Measurements from ENCODE around the gene SSR1. TPM values are rescaled to one million over a fixed set of nuclear protein-coding genes. Genes with fewer than 3 reads are reported as not detected.
"Not testable (repeated sequence)": the region's sequence is repeated elsewhere in the genome, so short reads cannot be mapped to it uniquely, and the experiment has no call there.

The SSR1 gene
- total and polyA plus RNA-seq, 2 of the 13 experiments (the other 11 are each of a cell fraction or from before 2014, with no cell fraction given), result 203 to 243 TPM

DNA sequence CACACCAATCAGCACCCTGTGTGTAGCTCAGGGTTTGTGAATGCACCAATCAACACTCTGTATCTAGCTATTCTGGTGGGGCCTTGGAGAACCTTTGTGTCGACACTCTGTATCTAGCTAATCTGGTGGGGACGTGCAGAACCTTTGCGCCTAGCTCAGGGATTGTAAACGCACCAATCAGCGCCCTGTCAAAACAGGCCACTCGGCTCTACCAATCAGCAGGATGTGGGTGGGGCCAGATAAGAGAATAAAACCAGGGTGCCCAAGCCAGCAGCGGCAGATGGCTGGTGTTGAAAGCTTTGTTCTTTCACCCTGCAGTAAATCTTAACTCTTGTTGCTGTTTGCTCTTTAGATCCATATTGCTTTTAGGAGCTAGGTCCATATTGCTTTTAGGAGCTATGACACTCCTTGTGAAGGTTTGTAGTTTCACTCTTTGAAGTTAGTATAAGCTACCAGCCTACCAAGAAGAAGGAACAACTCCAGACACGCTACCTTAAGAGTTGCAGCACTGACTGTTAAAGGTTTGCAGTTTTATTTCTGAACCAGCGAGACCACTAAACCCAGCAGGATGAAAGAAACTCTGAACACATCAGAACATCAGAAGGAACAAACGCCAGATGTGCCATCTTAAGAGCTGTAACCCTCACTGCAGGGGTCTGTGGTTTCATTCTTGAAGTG is 31.9 kb upstream of the SSR1 start:
- in situ Hi-C loops (cut with HindIII; ENCODE audit: extremely low pct_ligation_motif_present, low pct_unique_long_range_greater_than_20kb); BruUV-seq (replicated peaks); H3K79me2 ChIP-seq (ENCODE audit: insufficient read depth, low read length); DNase-seq (ENCODE audit: low spot score); FAIRE-seq; H4K20me1 ChIP-seq (ENCODE audit: insufficient read depth, low read length); intact Hi-C loops (cut with micrococcal nuclease; ENCODE audit: unreplicated experiment); H3K4me3 ChIP-seq (replicated peaks in 1 of 3; ENCODE audit: insufficient read depth in 1 of 3, low read depth in 2 of 3, low read length in 3 of 3); ATAC-seq; H3K27me3 ChIP-seq (ENCODE audit: control insufficient read depth in 1 of 2, insufficient read depth in 2 of 2, low read length in 2 of 2); H3K27ac ChIP-seq (ENCODE audit: extremely low read length, insufficient read depth, low read length); H3K9me3 ChIP-seq (ENCODE audit: low read length); CTCF ChIA-PET (ENCODE audit: low intra/inter-chr PET ratio, low total read pairs); H3K9ac ChIP-seq (ENCODE audit: insufficient read depth, low read depth, low read length); H3K4me2 ChIP-seq (ENCODE audit: low read depth, low read length); H3K36me3 ChIP-seq (replicated peaks in 1 of 2; ENCODE audit: control insufficient read depth in 1 of 2, insufficient read depth in 2 of 2, low read length in 2 of 2): not testable (repeated sequence)
- H2AFZ ChIP-seq (ENCODE audit: low read length), result peak overlapping the region; percentile 46
- WGBS (ENCODE audit: low lambda C conversion rate), result 91% methylated on average over 10 of the region's 10 CpGs
- POLR2A ChIA-PET, result interaction anchor here (0.7 to 0.8 kb wide), 2 partner anchors 29 to 45 kb away, joined by 3 read pairs; partner anchors contain the start of genes CAGE1 and RIOK1
- peak; percentile 41; the same call in 1 of the 2 replicates for TF ChIP-seq NFYC (CRISPR knock-in tag; IDR thresholded peaks at IDR 0.05)
- peak; percentile 60 for TF ChIP-seq NFYB (CRISPR knock-in tag; IDR thresholded peaks at IDR 0.05)
- peaks cover 37% of the 10 kb centered on the region for H3K4me1 ChIP-seq (ENCODE audit: insufficient read depth, low read length)

DNA sequence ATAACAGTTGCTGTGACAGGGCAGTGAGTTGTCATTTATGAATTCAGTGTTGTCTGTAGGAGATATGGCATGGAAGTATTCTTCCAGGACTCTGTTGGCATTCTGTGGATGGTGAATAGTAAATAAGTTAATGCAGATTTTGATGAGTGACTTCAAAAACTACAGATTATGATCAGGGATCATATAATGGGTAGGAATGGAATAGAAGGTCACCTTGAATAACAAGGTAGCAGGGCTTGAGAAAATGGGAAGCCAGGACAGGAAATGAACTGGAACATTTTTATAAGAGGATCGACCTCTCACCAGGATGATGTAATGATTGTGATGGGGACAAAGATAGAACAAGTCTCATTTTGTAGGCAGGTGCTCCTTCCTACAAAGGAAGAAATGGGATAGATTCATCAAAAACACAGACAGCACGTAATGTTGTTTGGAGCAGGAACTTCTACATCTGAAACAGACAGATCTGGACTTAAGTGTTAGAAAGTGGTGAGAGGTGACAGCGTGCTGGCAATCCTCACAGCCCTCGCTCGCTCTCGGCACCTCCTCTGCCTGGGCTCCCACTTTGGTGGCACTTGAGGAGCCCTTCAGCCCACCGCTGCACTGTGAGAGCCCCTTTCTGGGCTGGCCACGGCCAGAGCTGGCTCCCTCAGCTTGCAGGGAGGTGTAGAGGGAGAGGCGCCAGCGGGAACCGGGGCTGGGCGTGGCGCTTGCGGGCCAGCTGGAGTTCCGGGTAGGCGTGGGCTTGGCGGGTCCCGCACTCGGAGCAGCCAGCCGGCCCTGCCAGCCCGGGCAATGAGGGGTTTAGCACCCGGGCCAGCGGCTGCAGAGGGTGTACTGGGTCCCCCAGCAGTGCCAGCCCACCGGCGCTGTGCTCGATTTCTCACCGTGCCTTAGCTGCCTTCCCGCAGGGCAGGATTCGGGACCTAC is 30.8 kb upstream of the SSR1 start:
- Histone ChIP-seq H4K20me1 (ENCODE audit: insufficient read depth, low read length) (no peaks in the 10 kb centered on the region), H3K9ac (ENCODE audit: insufficient read depth, low read depth, low read length) (no peak overlapping the region), H3K9me3 (ENCODE audit: low read length) (no peaks in the 10 kb centered on the region), H3K4me1 (ENCODE audit: insufficient read depth, low read length) (peaks cover 45% of the 10 kb centered on the region), H3K27me3 (ENCODE audit: control insufficient read depth in 1 of 2, insufficient read depth in 2 of 2, low read length in 2 of 2) (no peaks in the 10 kb centered on the region; a peak in 1 of 5 replicates), H3K36me3 (replicated peaks in 1 of 2; ENCODE audit: control insufficient read depth in 1 of 2, insufficient read depth in 2 of 2, low read length in 2 of 2) (no peaks in the 10 kb centered on the region), H3K4me2 (ENCODE audit: low read depth, low read length) (no peak overlapping the region), H3K27ac (ENCODE audit: extremely low read length, insufficient read depth, low read length) (no peak overlapping the region), H3K79me2 (ENCODE audit: insufficient read depth, low read length) (no peaks in the 10 kb centered on the region), H2AFZ (ENCODE audit: low read length) (no peak overlapping the region), H3K4me3 (replicated peaks in 1 of 3; ENCODE audit: insufficient read depth in 1 of 3, low read depth in 2 of 3, low read length in 3 of 3) (no peak overlapping the region)
- no peak for DNase-seq (ENCODE audit: low spot score)
- intact Hi-C loops (cut with micrococcal nuclease; ENCODE audit: unreplicated experiment) (no loop called here), in situ Hi-C loops (cut with HindIII; ENCODE audit: extremely low pct_ligation_motif_present, low pct_unique_long_range_greater_than_20kb) (no loop called here)
- BruUV-seq (replicated peaks), result no TSS peak
- WGBS (ENCODE audit: low lambda C conversion rate), result 87% methylated on average over 12 of the region's 29 CpGs
- ChIA-PET POLR2A (no interaction called here), CTCF (ENCODE audit: low intra/inter-chr PET ratio, low total read pairs) (no interaction called here)
- FAIRE-seq, result no peak
- no peak for TF ChIP-seq DPF2 (CRISPR knock-in tag; IDR thresholded peaks at IDR 0.05; ENCODE audit: borderline replicate concordance, low read depth)
- no peak for TF ChIP-seq ZNF329 (CRISPR knock-in tag; IDR thresholded peaks at IDR 0.05; ENCODE audit: low read depth)
- no peak for TF ChIP-seq LCORL (IDR thresholded peaks at IDR 0.05)
- no peak for TF ChIP-seq LCORL (CRISPR knock-in tag; IDR thresholded peaks at IDR 0.05)
- no peak for TF ChIP-seq ZNF83 (CRISPR knock-in tag; IDR thresholded peaks at IDR 0.05; ENCODE audit: borderline replicate concordance)
- no peak for TF ChIP-seq KMT2B (CRISPR knock-in tag; IDR thresholded peaks at IDR 0.05)
- 0 out of 2 replicates have a peak, but pooled peaks have one; percentile 7 for TF ChIP-seq GABPB1 (CRISPR knock-in tag; IDR thresholded peaks at IDR 0.05)
- TF ChIP-seq, protein P1, sequence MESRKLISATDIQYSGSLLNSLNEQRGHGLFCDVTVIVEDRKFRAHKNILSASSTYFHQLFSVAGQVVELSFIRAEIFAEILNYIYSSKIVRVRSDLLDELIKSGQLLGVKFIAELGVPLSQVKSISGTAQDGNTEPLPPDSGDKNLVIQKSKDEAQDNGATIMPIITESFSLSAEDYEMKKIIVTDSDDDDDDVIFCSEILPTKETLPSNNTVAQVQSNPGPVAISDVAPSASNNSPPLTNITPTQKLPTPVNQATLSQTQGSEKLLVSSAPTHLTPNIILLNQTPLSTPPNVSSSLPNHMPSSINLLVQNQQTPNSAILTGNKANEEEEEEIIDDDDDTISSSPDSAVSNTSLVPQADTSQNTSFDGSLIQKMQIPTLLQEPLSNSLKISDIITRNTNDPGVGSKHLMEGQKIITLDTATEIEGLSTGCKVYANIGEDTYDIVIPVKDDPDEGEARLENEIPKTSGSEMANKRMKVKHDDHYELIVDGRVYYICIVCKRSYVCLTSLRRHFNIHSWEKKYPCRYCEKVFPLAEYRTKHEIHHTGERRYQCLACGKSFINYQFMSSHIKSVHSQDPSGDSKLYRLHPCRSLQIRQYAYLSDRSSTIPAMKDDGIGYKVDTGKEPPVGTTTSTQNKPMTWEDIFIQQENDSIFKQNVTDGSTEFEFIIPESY (CRISPR knock-in tag; IDR thresholded peaks at IDR 0.05), result 0 out of 2 replicates have a peak, but pooled peaks have one; percentile 36
- ATAC-seq, result no peak
